ENCODE results near the gene CEP112.

DNA sequence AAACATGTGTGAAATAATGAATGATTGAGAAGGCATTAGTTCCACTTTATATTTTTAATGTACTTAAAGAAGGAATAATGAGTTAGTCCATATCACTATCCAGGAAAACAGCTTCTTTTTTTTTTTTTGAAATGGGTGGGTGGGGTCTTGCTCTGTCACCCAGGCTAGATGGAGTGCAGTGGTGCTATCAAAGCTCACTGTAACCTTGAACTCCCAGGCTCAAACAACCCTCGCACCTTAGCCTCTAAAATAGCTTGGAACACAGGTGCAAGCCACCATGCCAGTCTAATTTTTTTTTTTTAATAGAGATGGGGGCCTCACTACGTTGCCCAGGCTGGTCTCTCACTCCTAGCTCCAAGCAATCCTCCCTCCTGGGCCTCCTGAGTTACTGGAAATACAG is 275.5 kb downstream of the CEP112 start:
- TF ChIP-seq, protein P1, sequence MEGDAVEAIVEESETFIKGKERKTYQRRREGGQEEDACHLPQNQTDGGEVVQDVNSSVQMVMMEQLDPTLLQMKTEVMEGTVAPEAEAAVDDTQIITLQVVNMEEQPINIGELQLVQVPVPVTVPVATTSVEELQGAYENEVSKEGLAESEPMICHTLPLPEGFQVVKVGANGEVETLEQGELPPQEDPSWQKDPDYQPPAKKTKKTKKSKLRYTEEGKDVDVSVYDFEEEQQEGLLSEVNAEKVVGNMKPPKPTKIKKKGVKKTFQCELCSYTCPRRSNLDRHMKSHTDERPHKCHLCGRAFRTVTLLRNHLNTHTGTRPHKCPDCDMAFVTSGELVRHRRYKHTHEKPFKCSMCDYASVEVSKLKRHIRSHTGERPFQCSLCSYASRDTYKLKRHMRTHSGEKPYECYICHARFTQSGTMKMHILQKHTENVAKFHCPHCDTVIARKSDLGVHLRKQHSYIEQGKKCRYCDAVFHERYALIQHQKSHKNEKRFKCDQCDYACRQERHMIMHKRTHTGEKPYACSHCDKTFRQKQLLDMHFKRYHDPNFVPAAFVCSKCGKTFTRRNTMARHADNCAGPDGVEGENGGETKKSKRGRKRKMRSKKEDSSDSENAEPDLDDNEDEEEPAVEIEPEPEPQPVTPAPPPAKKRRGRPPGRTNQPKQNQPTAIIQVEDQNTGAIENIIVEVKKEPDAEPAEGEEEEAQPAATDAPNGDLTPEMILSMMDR (IDR thresholded peaks at IDR 0.05): no peak
- no peak for TF ChIP-seq EZH2 (IDR thresholded peaks at IDR 0.05)

All from neural progenitor cell (in vitro differentiated cells).